Breast epithelium (tissue), 4 donors: ENCODE data around the gene COX10. TPM values are rescaled to one million over a fixed set of nuclear protein-coding genes. Genes with fewer than 3 reads are reported as not detected.

Experiments used
- DNase-seq, 2 donors: peaks; one replicate each; pipeline ENCODE4 v3.0.0-alpha.2; 2019; ENCODE audit warnings: low spot score in 2 of 2
- H3K27ac ChIP-seq, 2 donors: fragments of 200-600 bp; sonication (generic) in 1 of 2; one replicate each; pipeline ENCODE4 v1.5.1; 2016 to 2019; ENCODE audit warnings: mild to moderate bottlenecking in 1 of 2
- H3K27me3 ChIP-seq, 2 donors: fragments of 200-600 bp; sonication (generic) in 1 of 2; one replicate each; pipeline versions ENCODE4 v1.5.1 to v1.6.0; 2017 to 2019; ENCODE audit warnings: control low read depth in 1 of 2, mild to moderate bottlenecking in 1 of 2
- H3K36me3 ChIP-seq: fragments of 200-600 bp; one replicate; pipeline ENCODE4 v1.5.1; 2019
- H3K4me1 ChIP-seq, 2 donors: fragments of 200-600 bp; sonication (generic); one replicate each; pipeline ENCODE4 v1.5.1; 2016 to 2019; ENCODE audit warnings: control low read depth in 1 of 2
- H3K4me3 ChIP-seq, 3 donors: fragments of 200-600 bp; sonication (generic); 1 replicate in 2 of 3; 2 replicates in 1 of 3; pipeline ENCODE4 v1.5.1; 2016 to 2019; ENCODE audit warnings: mild to moderate bottlenecking in 3 of 3, moderate library complexity in 2 of 3
- H3K9me3 ChIP-seq, 2 donors: fragments of 200-600 bp; sonication (generic) in 1 of 2; one replicate each; pipeline ENCODE4 v1.5.1; 2016 to 2019; ENCODE audit warnings: control low read depth in 1 of 2
- CTCF ChIP-seq, 3 donors: fragments of 450-650 bp; IDR thresholded peaks; one replicate each; pipeline ENCODE4 v1.5.1; 2016 to 2017; ENCODE audit warnings: antibody characterized with exemption in 3 of 3, mild to moderate bottlenecking in 3 of 3, moderate library complexity in 3 of 3
- POLR2A ChIP-seq: fragments of 450-650 bp; IDR thresholded peaks from one replicate; pipeline ENCODE4 v1.6.1; 2016; ENCODE audit warnings: antibody characterized with exemption, mild to moderate bottlenecking, moderate library complexity
- POLR2AphosphoS5 ChIP-seq, 3 donors: sonication (generic); formaldehyde crosslinking; IDR thresholded peaks; one replicate each; pipeline ENCODE4 v1.6.1; 2017; ENCODE audit warnings: antibody characterized with exemption in 3 of 3
- intact Hi-C: fragments of 100-400 bp; cut with DNase I; formaldehyde crosslinking; loops from one replicate; pipeline ENCODE4 v1.15.1; 2023; ENCODE audit warnings: low total_unique reads
- total RNA-seq, 3 donors: library from RNA; depleted of rRNA; stranded (reverse); fragments of >200 nt; gene quantifications; one replicate each; pipeline ENCODE4 v1.1.0, GENCODE V29; 2016

COX10 gene
- total RNA-seq, 3 donors from 2014 or later: 18.0 to 30.6 (median 18.2) TPM

- H3K27me3 ChIP-seq: no peaks in the 10 kb centered on the region
- peaks cover 0 to 4% of the 10 kb centered on the region in 2 donors for H3K4me1 ChIP-seq
- no peaks in the 10 kb centered on the region for H3K9me3 ChIP-seq
- DNase-seq: no peak
- peak overlapping the region in 1 of 2 donors; percentile 70 for H3K27ac ChIP-seq
- no peak overlapping the region for H3K4me3 ChIP-seq
- TF ChIP-seq POLR2A: no peak
- H3K36me3 ChIP-seq: no peaks in the 10 kb centered on the region
- intact Hi-C loops: no loop called here
Observed at GRCh38 chr17:14201021-14201987, 132.0 kb downstream of the COX10 start.

- H3K4me1 ChIP-seq: peaks cover 0 to 4% of the 10 kb centered on the region in 2 donors
- H3K9me3 ChIP-seq: no peaks in the 10 kb centered on the region
- DNase-seq: no peak
- H3K36me3 ChIP-seq: no peaks in the 10 kb centered on the region
- H3K27ac ChIP-seq: peak overlapping the region in 1 of 2 donors; percentile 70
- intact Hi-C loops: no loop called here
- no peak for TF ChIP-seq CTCF (IDR thresholded peaks at IDR 0.05)
- no peak for TF ChIP-seq POLR2AphosphoS5 (IDR thresholded peaks at IDR 0.05)
- no peak for TF ChIP-seq POLR2A
- no peak overlapping the region for H3K4me3 ChIP-seq
- no peaks in the 10 kb centered on the region for H3K27me3 ChIP-seq
Observed at GRCh38 chr17:14201988-14202380, 132.7 kb downstream of the COX10 start.

GRCh38 chr17:14202388-14203166, 133.3 kb downstream of the COX10 start:
- H3K4me3 ChIP-seq: no peak overlapping the region
- TF ChIP-seq CTCF (IDR thresholded peaks at IDR 0.05) (no peak), POLR2AphosphoS5 (IDR thresholded peaks at IDR 0.05) (no peak), POLR2A (no peak)
- H3K4me1 ChIP-seq: peaks cover 0 to 4% of the 10 kb centered on the region in 2 donors
- no peak for DNase-seq
- intact Hi-C loops: no loop called here
- H3K27me3 ChIP-seq: no peaks in the 10 kb centered on the region
- H3K9me3 ChIP-seq: no peaks in the 10 kb centered on the region
- peak overlapping the region in 1 of 2 donors; percentile 20 for H3K27ac ChIP-seq
- no peaks in the 10 kb centered on the region for H3K36me3 ChIP-seq

- DNase-seq: no peak
- Histone ChIP-seq H3K27ac (no peak overlapping the region), H3K4me1 (peaks cover 0 to 4% of the 10 kb centered on the region in 2 donors), H3K9me3 (no peaks in the 10 kb centered on the region), H3K36me3 (no peaks in the 10 kb centered on the region), H3K4me3 (no peak overlapping the region), H3K27me3 (no peaks in the 10 kb centered on the region)
- intact Hi-C loops: no loop called here
- no peak for TF ChIP-seq CTCF (IDR thresholded peaks at IDR 0.05)
- no peak for TF ChIP-seq POLR2A
- no peak for TF ChIP-seq POLR2AphosphoS5 (IDR thresholded peaks at IDR 0.05)
Observed at GRCh38 chr17:14203388-14203787, 134.1 kb downstream of the COX10 start.

- Histone ChIP-seq H3K27me3 (no peaks in the 10 kb centered on the region), H3K4me1 (peaks cover 0 to 4% of the 10 kb centered on the region in 2 donors), H3K27ac (no peak overlapping the region), H3K4me3 (no peak overlapping the region), H3K36me3 (no peaks in the 10 kb centered on the region), H3K9me3 (no peaks in the 10 kb centered on the region)
- no peak for TF ChIP-seq CTCF (IDR thresholded peaks at IDR 0.05)
- TF ChIP-seq POLR2AphosphoS5 (IDR thresholded peaks at IDR 0.05): no peak
- no peak for TF ChIP-seq POLR2A
- intact Hi-C loops: no loop called here
- DNase-seq: no peak
Observed at GRCh38 chr17:14204084-14204483, 134.8 kb downstream of the COX10 start.
